Upper lobe of left lung (tissue), 6 donors: ENCODE data around the gene BRI3BP. TPM values are rescaled to one million over a fixed set of nuclear protein-coding genes. Genes with fewer than 3 reads are reported as not detected.

Experiments used
- ATAC-seq, 2 donors: fragments of 200-7000 bp; cut with Tn5 transposase; one replicate each; pipeline ENCODE4 v1.9.1; 2022; ENCODE audit warnings: mild to moderate bottlenecking in 2 of 2, moderate library complexity in 2 of 2; ENCODE audit not compliant: low FRiP score in 2 of 2
- DNase-seq, 2 donors: peaks; one replicate each; pipeline ENCODE4 v3.0.0-alpha.2; 2019 to 2020
- H3K27ac ChIP-seq, 4 donors: fragments of 200-600 bp; sonication (generic); one replicate each; pipeline ENCODE4 v1.5.1; 2016 to 2019
- H3K27me3 ChIP-seq, 4 donors: fragments of 200-600 bp; sonication (generic); one replicate each; pipeline ENCODE4 v1.5.1; 2017 to 2019
- H3K36me3 ChIP-seq, 4 donors: fragments of 200-600 bp; sonication (generic); one replicate each; pipeline ENCODE4 v1.5.1; 2016 to 2019
- H3K4me1 ChIP-seq, 4 donors: fragments of 200-600 bp; sonication (generic); one replicate each; pipeline ENCODE4 v1.5.1; 2018 to 2019
- H3K4me3 ChIP-seq, 4 donors: fragments of 200-600 bp; sonication (generic); one replicate each; pipeline ENCODE4 v1.5.1; 2017 to 2019; ENCODE audit warnings: mild to moderate bottlenecking in 2 of 4, moderate library complexity in 1 of 4
- H3K9me3 ChIP-seq, 4 donors: fragments of 200-600 bp; sonication (generic); one replicate each; pipeline ENCODE4 v1.5.1; 2018 to 2019
- EP300 ChIP-seq, 4 donors: sonication (generic); formaldehyde crosslinking; IDR thresholded peaks; one replicate each; pipeline ENCODE4 v1.5.1; 2017; ENCODE audit warnings: antibody characterized with exemption in 4 of 4, control low read depth in 2 of 4
- POLR2A ChIP-seq, 4 donors: fragments of 450-650 bp; IDR thresholded peaks; one replicate each; pipeline ENCODE4 v1.5.1; 2016 to 2017; ENCODE audit warnings: antibody characterized with exemption in 4 of 4, mild to moderate bottlenecking in 2 of 4
- POLR2AphosphoS5 ChIP-seq, 2 donors: sonication (generic); formaldehyde crosslinking; IDR thresholded peaks; one replicate each; pipeline ENCODE4 v1.5.1; 2017; ENCODE audit warnings: antibody characterized with exemption in 2 of 2
- WGBS, 2 donors: methylation state at CpG; one replicate each; pipeline ENCODE4 v1.1.5; 2017 to 2018; 5-methylcytosine and 5-hydroxymethylcytosine counted together
- small RNA-seq, 4 donors: library from RNA; depleted of rRNA; stranded (forward); fragments of <200 nt; gene quantifications; one replicate each; pipeline ENCODE3, GENCODE V24; 2016
- total RNA-seq, 6 donors: library from RNA; depleted of rRNA in 4 of 6; stranded (reverse); fragments of >200 nt in 4 of 6; gene quantifications; one replicate each; pipeline versions ENCODE4 v1.1.0 to v1.2.1, GENCODE V29; 2016 to 2021
- TF ChIP-seq, protein P1 (sequence below), 6 experiments: fragments of 450-650 bp in 4 of 6; fragments of 200-600 bp in 2 of 6; sonication (generic) in 2 of 6; IDR thresholded peaks; one replicate each; pipeline ENCODE4 v1.5.1; 2016 to 2019; ENCODE audit warnings: antibody characterized with exemption in 6 of 6
- donor health status: DM: no; HTN: no; CAD: no; lungs with moderate emphysema.
- donor health status: DM: no; HTN: yes; CAD: no; lungs with severe emphysema.

Gene BRI3BP
- total RNA-seq, 6 donors from 2014 or later, result 3.1 to 8.5 (median 6.7) TPM

DNA sequence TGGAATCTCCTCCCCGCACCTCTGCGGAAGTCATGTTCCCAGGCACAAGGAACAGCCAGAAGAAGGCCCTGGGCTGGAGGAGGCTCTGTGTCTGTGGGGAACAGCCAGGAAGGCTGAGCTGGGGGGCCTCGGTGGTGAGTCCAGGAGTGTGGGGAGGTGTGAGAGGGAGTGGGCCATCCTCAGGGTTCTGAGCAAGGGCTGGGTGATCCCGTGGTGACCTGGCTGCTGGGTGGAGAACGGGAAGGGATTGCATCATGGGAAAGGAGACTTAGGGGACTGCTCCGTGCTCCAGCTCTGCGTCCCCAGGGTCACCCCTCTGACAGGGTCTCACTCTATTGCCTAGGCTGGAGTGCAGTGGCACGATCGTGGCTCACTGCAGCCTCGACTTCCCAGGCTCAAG is 85.6 kb downstream of the BRI3BP start:
- WGBS, 2 donors, result 91 to 95% methylated on average over 10 of the region's 10 CpGs

DNA sequence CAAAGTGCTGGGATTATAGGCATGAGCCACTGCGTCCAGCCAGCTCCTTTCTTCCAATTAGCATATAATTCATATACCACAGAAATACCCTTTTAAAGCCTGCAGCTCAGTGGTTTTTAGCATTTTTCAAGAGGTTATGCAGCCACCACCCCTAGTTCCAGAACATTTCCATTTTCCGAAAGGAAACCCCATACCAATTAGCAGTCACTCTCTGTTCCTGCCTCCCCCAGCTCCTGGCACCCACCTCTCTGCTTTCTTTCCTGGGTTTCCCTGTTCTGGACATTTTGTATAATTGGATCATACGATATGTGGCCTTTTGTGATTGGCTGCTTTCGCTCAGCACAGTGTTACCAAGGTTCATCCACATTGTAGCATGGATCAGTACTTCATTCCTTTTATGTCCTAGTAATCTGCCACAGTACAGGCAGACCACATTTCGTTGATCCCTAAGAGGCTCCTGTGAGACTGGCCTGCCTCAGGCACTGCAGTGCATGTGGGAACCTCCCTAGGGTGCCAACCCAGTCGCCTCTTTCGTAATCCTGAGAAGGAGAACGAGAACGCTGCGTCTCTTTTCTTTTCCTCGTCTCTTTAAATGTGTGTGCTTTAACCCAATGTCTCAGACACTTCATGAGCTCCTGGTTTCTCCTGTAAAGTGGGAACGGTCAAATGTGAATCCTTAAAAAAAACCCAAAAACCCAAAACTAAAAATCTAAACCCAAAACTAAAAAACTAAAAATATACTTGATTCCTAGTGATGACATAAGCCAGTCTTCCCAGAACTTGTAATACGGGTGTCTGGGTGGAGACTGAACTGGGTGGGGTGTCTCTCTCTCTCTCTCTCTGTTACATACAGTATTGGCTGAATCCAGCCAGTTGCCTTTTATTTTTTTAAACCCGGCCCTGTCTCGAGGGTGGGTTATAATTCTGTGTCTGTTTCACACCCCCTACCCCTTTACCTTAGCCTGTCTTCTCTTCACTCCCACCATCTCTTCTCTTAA is 86.5 kb downstream of the BRI3BP start:
- ATAC-seq (peak; percentile 56 to 95), DNase-seq (peak in 1 of 2 donors; percentile 56)
- Histone ChIP-seq H3K9me3 (no peaks in the 10 kb centered on the region), H3K4me1 (no peaks in the 10 kb centered on the region), H3K27ac (no peak overlapping the region), H3K36me3 (peaks cover 7 to 44% (median 22%) of the 10 kb centered on the region in 4 donors), H3K4me3 (no peak overlapping the region), H3K27me3 (no peaks in the 10 kb centered on the region)
- TF ChIP-seq EP300 (IDR thresholded peaks at IDR 0.05), result no peak
- TF ChIP-seq POLR2A (IDR thresholded peaks at IDR 0.05), result no peak
- TF ChIP-seq, protein P1, sequence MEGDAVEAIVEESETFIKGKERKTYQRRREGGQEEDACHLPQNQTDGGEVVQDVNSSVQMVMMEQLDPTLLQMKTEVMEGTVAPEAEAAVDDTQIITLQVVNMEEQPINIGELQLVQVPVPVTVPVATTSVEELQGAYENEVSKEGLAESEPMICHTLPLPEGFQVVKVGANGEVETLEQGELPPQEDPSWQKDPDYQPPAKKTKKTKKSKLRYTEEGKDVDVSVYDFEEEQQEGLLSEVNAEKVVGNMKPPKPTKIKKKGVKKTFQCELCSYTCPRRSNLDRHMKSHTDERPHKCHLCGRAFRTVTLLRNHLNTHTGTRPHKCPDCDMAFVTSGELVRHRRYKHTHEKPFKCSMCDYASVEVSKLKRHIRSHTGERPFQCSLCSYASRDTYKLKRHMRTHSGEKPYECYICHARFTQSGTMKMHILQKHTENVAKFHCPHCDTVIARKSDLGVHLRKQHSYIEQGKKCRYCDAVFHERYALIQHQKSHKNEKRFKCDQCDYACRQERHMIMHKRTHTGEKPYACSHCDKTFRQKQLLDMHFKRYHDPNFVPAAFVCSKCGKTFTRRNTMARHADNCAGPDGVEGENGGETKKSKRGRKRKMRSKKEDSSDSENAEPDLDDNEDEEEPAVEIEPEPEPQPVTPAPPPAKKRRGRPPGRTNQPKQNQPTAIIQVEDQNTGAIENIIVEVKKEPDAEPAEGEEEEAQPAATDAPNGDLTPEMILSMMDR (IDR thresholded peaks at IDR 0.05), result no peak
- TF ChIP-seq POLR2AphosphoS5 (IDR thresholded peaks at IDR 0.05), result no peak
- whole genome bisulfite sequencing, 2 donors, result 78 to 87% methylated on average over 15 of the region's 15 CpGs

More for the DNA sequence above, 85.6 kb downstream of the BRI3BP start:
- H3K36me3 ChIP-seq, result peaks cover 7 to 38% (median 20%) of the 10 kb centered on the region in 4 donors
- TF ChIP-seq, protein P1 (IDR thresholded peaks at IDR 0.05), result no peak
- TF ChIP-seq POLR2AphosphoS5 (IDR thresholded peaks at IDR 0.05) (no peak), POLR2A (IDR thresholded peaks at IDR 0.05) (no peak), EP300 (IDR thresholded peaks at IDR 0.05) (no peak)
- no peaks in the 10 kb centered on the region for H3K4me1 ChIP-seq
- H3K4me3 ChIP-seq, result no peak overlapping the region
- H3K9me3 ChIP-seq, result no peaks in the 10 kb centered on the region
- DNase-seq (no peak), ATAC-seq (peak in 1 of 2 donors; percentile 58)
- H3K27ac ChIP-seq, result no peak overlapping the region
- no peaks in the 10 kb centered on the region for H3K27me3 ChIP-seq

Small RNA genes lying within 50 kb of the gene (small RNA-seq; reads per million reads assigned to genes)
- 0 reads per million in 4 donors for gene AC122688.1

Other genes with a start within 250 kb of the BRI3BP start
- 10 to 100 TPM; 10.0 to 51.3 (median 22.5) TPM for gene SCARB1, start 129.8 kb upstream of the BRI3BP start, total RNA-seq
- gene UBC, start 79.0 kb upstream of the BRI3BP start, total RNA-seq, result 1,000 to 10,000 TPM in 5 of 6 donors, 100 to 1,000 TPM in 1; 649 to 1,729 (median 1,078) TPM
- 10 to 100 TPM in 5 of 6 donors, 1 to 10 TPM in 1; 7.5 to 28.3 (median 18.3) TPM for gene DHX37, start 4.5 kb upstream of the BRI3BP start, total RNA-seq
- gene AACS, start 71.8 kb downstream of the BRI3BP start, total RNA-seq, result 10 to 100 TPM; 14.7 to 28.6 (median 25.5) TPM
- under 1 TPM in 4 of 6 donors, not detected in 2; 0.15 to 0.46 (median 0.35) TPM for gene TMEM132B, start 192.7 kb downstream of the BRI3BP start, total RNA-seq